H1 (cell line): ENCODE data around the gene UMPS. TPM values are rescaled to one million over a fixed set of nuclear protein-coding genes. Genes with fewer than 3 reads are reported as not detected.

Experiments used
- CTCF ChIA-PET: fragments of 300-600 bp; sonication (Branson Sonifier 250); formaldehyde crosslinking; loops from one replicate; lab custom pipeline; 2021; ENCODE audit not compliant: partially characterized antibody; lab: Charles Lee
- POLR2A ChIA-PET: fragments of 300-600 bp; sonication (Branson Sonifier 250); formaldehyde crosslinking; loops from one replicate; lab custom pipeline; 2021; ENCODE audit warnings: inconsistent platforms; ENCODE audit not compliant: partially characterized antibody; lab: Charles Lee
- DNase-seq, 2 experiments: peaks; one replicate each; pipeline versions ENCODE4 v3.0.0 to v3.0.0-alpha.2; 2010 to 2022; ENCODE audit warnings: low spot score in 2 of 2, low read depth in 1 of 2, mixed read lengths in 1 of 2
- FAIRE-seq: peaks from 2 replicates; lab custom pipeline; 2011; peaks lifted over from hg19 to GRCh38; lab: Jason Lieb, UNC
- H2AFZ ChIP-seq: 2 replicates; pipeline ENCODE4 v1.8.1; 2012; ENCODE audit warnings: low read length, inconsistent platforms
- H2AK5ac ChIP-seq: 2 replicates; pipeline ENCODE4 v1.6.1; 2013; ENCODE audit warnings: low read depth, low read length
- H2BK120ac ChIP-seq: replicated peaks from 2 replicates; pipeline ENCODE3; 2013; ENCODE audit warnings: low read depth, low read length, inconsistent platforms
- H2BK12ac ChIP-seq: 2 replicates; pipeline ENCODE4 v1.6.1; 2013; ENCODE audit warnings: low read depth, low read length
- H2BK15ac ChIP-seq: 2 replicates; pipeline ENCODE4 v1.6.1; 2013; ENCODE audit warnings: low read length
- H2BK20ac ChIP-seq: 2 replicates; pipeline ENCODE4 v1.6.1; 2013; ENCODE audit warnings: low read length
- H2BK5ac ChIP-seq: 2 replicates; pipeline ENCODE4 v1.6.1; 2013; ENCODE audit warnings: low read depth, low read length
- H3K14ac ChIP-seq: 2 replicates; pipeline ENCODE4 v1.6.1; 2013; ENCODE audit warnings: inconsistent platforms; ENCODE audit not compliant: insufficient read length
- H3K18ac ChIP-seq: 2 replicates; pipeline ENCODE4 v1.6.1; 2013; ENCODE audit warnings: low read length; ENCODE audit errors: extremely low read depth
- H3K23ac ChIP-seq: 2 replicates; pipeline ENCODE4 v1.6.1; 2013; ENCODE audit warnings: inconsistent platforms; ENCODE audit not compliant: insufficient read length
- H3K23me2 ChIP-seq: 2 replicates; pipeline ENCODE4 v1.6.1; 2013; ENCODE audit warnings: low read depth, low read length
- H3K27ac ChIP-seq: 2 replicates; pipeline ENCODE4 v1.6.1; 2011; ENCODE audit warnings: low read depth, low read length, inconsistent platforms
- H3K27me3 ChIP-seq, 4 experiments: replicated peaks in 1 of 4; 1 replicate in 1 of 4; 2 replicates in 3 of 4; pipeline versions ENCODE4 v1.6.1 to v1.8.1; 2011 to 2013; ENCODE audit warnings: low read length in 3 of 4, mild to moderate bottlenecking in 3 of 4, inconsistent platforms in 2 of 4, mixed read lengths in 2 of 4, moderate library complexity in 1 of 4; ENCODE audit not compliant: control insufficient read depth in 3 of 4, insufficient read depth in 3 of 4; ENCODE audit errors: extremely low read depth in 1 of 4
- H3K36me3 ChIP-seq, 4 experiments: 2 replicates each; pipeline versions ENCODE4 v1.6.1 to v1.8.1; 2011 to 2013; ENCODE audit warnings: mild to moderate bottlenecking in 4 of 4, low read length in 3 of 4, moderate library complexity in 2 of 4, control low read depth in 1 of 4, inconsistent platforms in 1 of 4; ENCODE audit not compliant: insufficient read depth in 4 of 4, control insufficient read depth in 2 of 4
- H3K4ac ChIP-seq: replicated peaks from 2 replicates; pipeline ENCODE3; 2013; ENCODE audit warnings: low read length, low read depth, mixed read lengths, inconsistent platforms; ENCODE audit not compliant: insufficient read length
- H3K4me1 ChIP-seq, 4 experiments: replicated peaks in 1 of 4; 1 replicate in 1 of 4; 2 replicates in 3 of 4; pipeline versions ENCODE4 v1.6.1 to v1.8.1; 2011 to 2013; ENCODE audit warnings: low read length in 3 of 4, inconsistent platforms in 2 of 4, mixed read lengths in 1 of 4; ENCODE audit not compliant: insufficient read depth in 4 of 4, control insufficient read depth in 3 of 4
- H3K4me2 ChIP-seq, 2 experiments: 2 replicates each; pipeline versions ENCODE4 v1.6.1 to v1.8.1; 2011 to 2013; ENCODE audit warnings: low read depth in 2 of 2, low read length in 2 of 2, control low read depth in 1 of 2, inconsistent platforms in 1 of 2, mild to moderate bottlenecking in 1 of 2; ENCODE audit not compliant: insufficient read depth in 1 of 2
- H3K4me3 ChIP-seq, 4 experiments: fragments of 200-600, 300-600 bp in 1 of 4; sonication (generic), shearing (Covaris generic), sonication (Bioruptor Twin) in 1 of 4; 2 replicates each; pipeline versions ENCODE4 v1.5.1 to v1.8.1; 2011 to 2016; ENCODE audit warnings: low read length in 4 of 4, low read depth in 3 of 4, control low read depth in 2 of 4, inconsistent platforms in 2 of 4, mild to moderate bottlenecking in 2 of 4, mixed read lengths in 1 of 4, moderate library complexity in 1 of 4; ENCODE audit not compliant: insufficient read depth in 2 of 4; ENCODE audit errors: extremely low read depth in 1 of 4
- H3K56ac ChIP-seq: replicated peaks from 2 replicates; pipeline ENCODE3; 2013; ENCODE audit warnings: low read depth, mild to moderate bottlenecking, mixed read lengths, low read length, inconsistent platforms; ENCODE audit not compliant: insufficient read length
- H3K79me1 ChIP-seq: 2 replicates; pipeline ENCODE4 v1.6.1; 2013; ENCODE audit warnings: low read depth, low read length, control low read depth
- H3K79me2 ChIP-seq, 2 experiments: 2 replicates each; pipeline versions ENCODE4 v1.6.1 to v1.8.1; 2012 to 2013; ENCODE audit warnings: low read length in 2 of 2, mild to moderate bottlenecking in 2 of 2, inconsistent platforms in 1 of 2; ENCODE audit not compliant: insufficient read depth in 2 of 2, control insufficient read depth in 1 of 2
- H3K9ac ChIP-seq, 4 experiments: replicated peaks in 1 of 4; 1 replicate in 1 of 4; 2 replicates in 3 of 4; pipeline versions ENCODE4 v1.6.1 to v1.8.1; 2011 to 2013; ENCODE audit warnings: low read depth in 3 of 4, low read length in 3 of 4, control low read depth in 2 of 4, mild to moderate bottlenecking in 2 of 4, moderate library complexity in 2 of 4, inconsistent platforms in 1 of 4; ENCODE audit errors: extremely low read depth in 1 of 4
- H3K9me3 ChIP-seq, 2 experiments: 2 replicates each; pipeline versions ENCODE4 v1.6.1 to v1.8.1; 2012 to 2013; ENCODE audit warnings: mild to moderate bottlenecking in 2 of 2, moderate library complexity in 2 of 2, control low read depth in 1 of 2, inconsistent platforms in 1 of 2, low read depth in 1 of 2, low read length in 1 of 2, mixed read lengths in 1 of 2; ENCODE audit not compliant: insufficient read depth in 2 of 2
- H4K20me1 ChIP-seq, 2 experiments: replicated peaks in 1 of 2; 2 replicates each; pipeline versions ENCODE3 to v1.8.1; 2011 to 2013; ENCODE audit warnings: inconsistent platforms in 2 of 2, low read length in 2 of 2, mild to moderate bottlenecking in 1 of 2; ENCODE audit not compliant: insufficient read depth in 2 of 2, control insufficient read depth in 1 of 2
- H4K5ac ChIP-seq: 2 replicates; pipeline ENCODE4 v1.6.1; 2013; ENCODE audit warnings: low read length, low read depth, mixed read lengths, inconsistent platforms; ENCODE audit not compliant: insufficient read length
- H4K8ac ChIP-seq: 2 replicates; pipeline ENCODE4 v1.8.0; 2013; ENCODE audit warnings: mild to moderate bottlenecking, moderate library complexity, low read length, inconsistent platforms; ENCODE audit not compliant: insufficient read depth; ENCODE audit errors: extremely low read depth
- H4K91ac ChIP-seq: replicated peaks from 2 replicates; pipeline ENCODE3; 2013; ENCODE audit warnings: low read length, mixed read lengths, inconsistent platforms; ENCODE audit not compliant: insufficient read length
- BCL11A ChIP-seq, 2 experiments: IDR thresholded peaks; one replicate each; pipeline ENCODE4 v1.6.1; 2011; ENCODE audit warnings: low read depth in 2 of 2, low read length in 2 of 2, mild to moderate bottlenecking in 2 of 2
- HDAC2 ChIP-seq, 2 experiments: fragments of 300-600 bp in 1 of 2; sonication (generic) in 1 of 2; IDR thresholded peaks; 2 replicates each; pipeline ENCODE4 v1.6.1; 2011 to 2012; ENCODE audit warnings: low read depth in 2 of 2, low read length in 2 of 2, mild to moderate bottlenecking in 2 of 2, moderate library complexity in 2 of 2, borderline replicate concordance in 1 of 2, inconsistent platforms in 1 of 2
- KDM1A ChIP-seq: fragments of 200-600, 300-600 bp; sonication (generic); IDR thresholded peaks from 2 replicates; pipeline ENCODE4 v1.7.1; 2016; ENCODE audit warnings: mild to moderate bottlenecking, low read length, borderline replicate concordance
- MAFK ChIP-seq: IDR thresholded peaks from 2 replicates; pipeline ENCODE4 v1.6.1; 2012; ENCODE audit warnings: low read depth, mild to moderate bottlenecking, improper control_type of control experiment, low read length
- PHF8 ChIP-seq: fragments of 200-600 bp; sonication (generic); conservative IDR thresholded peaks from 2 replicates; pipeline ENCODE4 v1.7.1; 2012; ENCODE audit warnings: low read depth, mild to moderate bottlenecking, inconsistent platforms, low read length, moderate library complexity
- POLR2AphosphoS5 ChIP-seq: IDR thresholded peaks from 2 replicates; pipeline ENCODE4 v1.6.1; 2011; ENCODE audit warnings: low read depth, low read length
- SIN3A ChIP-seq, 2 experiments: IDR thresholded peaks in 1 of 2; conservative IDR thresholded peaks in 1 of 2; 2 replicates each; pipeline ENCODE4 v1.6.1; 2011 to 2012; ENCODE audit warnings: low read length in 2 of 2, improper control_type of control experiment in 1 of 2, low read depth in 1 of 2, mild to moderate bottlenecking in 1 of 2
- TAF1 ChIP-seq: IDR thresholded peaks from 2 replicates; pipeline ENCODE4 v1.6.1; 2011; ENCODE audit warnings: mild to moderate bottlenecking, low read depth, low read length
- YY1 ChIP-seq: IDR thresholded peaks from 2 replicates; pipeline ENCODE4 v1.6.1; 2011; ENCODE audit warnings: low read depth, mild to moderate bottlenecking, low read length
- ZNF274 ChIP-seq: IDR thresholded peaks from 2 replicates; pipeline ENCODE4 v1.7.0; 2012; ENCODE audit warnings: low read length, borderline replicate concordance; ENCODE audit errors: extremely low read depth
- WGBS, 2 experiments: shearing (Covaris generic) in 1 of 2; methylation state at CpG; one replicate each; pipeline versions ENCODE4 v1.1.6 to v1.1.7; 2013 to 2015; ENCODE audit warnings: low lambda C conversion rate in 2 of 2, mixed read lengths in 2 of 2, inconsistent platforms in 1 of 2, low coverage in 1 of 2, missing lambda C conversion rate in 1 of 2; ENCODE audit not compliant: insufficient replicate concordance in 2 of 2, insufficient coverage in 1 of 2, insufficient read length in 1 of 2; ENCODE audit errors: extremely low coverage in 1 of 2, missing lambda C conversion rate in 1 of 2; 5-methylcytosine and 5-hydroxymethylcytosine counted together
- polyA plus RNA-seq, 7 experiments: library from polyadenylated mRNA; depleted of rRNA in 3 of 7; stranded (reverse) in 5 of 7; unstranded in 2 of 7; fragments of >200 nt in 5 of 7; fragments of 200-250 nt in 2 of 7; gene quantifications; 1 replicate in 5 of 7; 2 replicates in 1 of 7; 4 replicates in 1 of 7; pipeline versions ENCODE4 v1.2.1 to v1.2.3, GENCODE V29; 2011 to 2013; ENCODE audit warnings: missing spikeins in 2 of 7, mixed read lengths in 2 of 7
- total RNA-seq: library from RNA; stranded (reverse); fragmentation: NEBNext Ultra II Directional; extraction: Animal tissue kit (Norgen Biotek cat#: 25700); gene quantifications from 2 replicates; pipeline ENCODE4 v1.2.1, GENCODE V29; 2021
- TF ChIP-seq, protein P1 (sequence below), 3 experiments: IDR thresholded peaks; 1 replicate in 2 of 3; 2 replicates in 1 of 3; pipeline versions ENCODE4 v1.5.1 to v1.6.1; 2011; ENCODE audit warnings: low read length in 3 of 3, mild to moderate bottlenecking in 3 of 3, inconsistent platforms in 2 of 3, low read depth in 1 of 3, moderate library complexity in 1 of 3; ENCODE audit not compliant: insufficient read depth in 1 of 3; ENCODE audit errors: control extremely low read depth in 1 of 3

The UMPS gene
- total and polyA plus RNA-seq, 2 of the 8 experiments (the other 6 are each of a cell fraction or from before 2014, with no cell fraction given), result 32.8 to 59.0 TPM

GRCh38 chr3:124697302-124697701, 33.0 kb upstream of the UMPS start:
- H2AK5ac ChIP-seq, result no peak overlapping the region
- no peaks in the 10 kb centered on the region for H3K23me2 ChIP-seq
- H3K27ac ChIP-seq, result no peak overlapping the region
- no peaks in the 10 kb centered on the region for H3K79me2 ChIP-seq
- H2BK12ac ChIP-seq, result no peak overlapping the region
- WGBS, 2 experiments, result 89% methylated on average over 4 of the region's 4 CpGs; no CpG with 5 or more reads in 1 of the 2 experiments
- H4K91ac ChIP-seq, result no peak overlapping the region
- no peak overlapping the region for H3K23ac ChIP-seq
- FAIRE-seq (no peak), DNase-seq (no peak)
- no peak overlapping the region for H3K4me3 ChIP-seq
- no peak overlapping the region for H3K4ac ChIP-seq
- H3K79me1 ChIP-seq, result no peaks in the 10 kb centered on the region
- H3K56ac ChIP-seq, result no peak overlapping the region
- no peak overlapping the region for H2AFZ ChIP-seq
- H4K20me1 ChIP-seq, result no peaks in the 10 kb centered on the region
- no peak overlapping the region for H3K9ac ChIP-seq
- H3K36me3 ChIP-seq, result no peaks in the 10 kb centered on the region
- ChIA-PET CTCF (interaction anchor here (1.2 to 1.4 kb wide), 2 partner anchors 63 to 132 kb away, joined by 4 to 5 read pairs; no protein-coding TSS in a partner anchor), POLR2A (interaction anchor here (0.7 kb wide), 1 partner anchor 33 kb away, joined by 3 read pairs; the partner anchor contains the start of gene UMPS)
- H3K27me3 ChIP-seq, result no peaks in the 10 kb centered on the region
- no peak overlapping the region for H4K5ac ChIP-seq
- no peak overlapping the region for H3K4me2 ChIP-seq
- no peak overlapping the region for H2BK5ac ChIP-seq
- H4K8ac ChIP-seq, result no peak overlapping the region
- H3K9me3 ChIP-seq, result no peaks in the 10 kb centered on the region
- H2BK120ac ChIP-seq, result no peak overlapping the region
- no peak overlapping the region for H3K14ac ChIP-seq
- H3K18ac ChIP-seq, result no peak overlapping the region
- H3K4me1 ChIP-seq, result no peaks in the 10 kb centered on the region
- no peak overlapping the region for H2BK15ac ChIP-seq
- no peak overlapping the region for H2BK20ac ChIP-seq
- TF ChIP-seq YY1 (no peak), ZNF274 (no peak), SIN3A (conservative IDR thresholded peaks at IDR 0.05 in 1 of 2, IDR thresholded peaks at IDR 0.05 in 1 of 2; ENCODE audit: low read depth in 1 of 2, low read length in 2 of 2) (no peak), PHF8 (no peak), MAFK (no peak), BCL11A (IDR thresholded peaks at IDR 0.05; ENCODE audit: low read depth in 2 of 2, low read length in 2 of 2) (no peak), POLR2AphosphoS5 (no peak), HDAC2 (IDR thresholded peaks at IDR 0.05; ENCODE audit: borderline replicate concordance in 1 of 2, low read depth in 2 of 2, low read length in 2 of 2) (no peak), TAF1 (no peak), KDM1A (no peak)
- TF ChIP-seq, protein P1, sequence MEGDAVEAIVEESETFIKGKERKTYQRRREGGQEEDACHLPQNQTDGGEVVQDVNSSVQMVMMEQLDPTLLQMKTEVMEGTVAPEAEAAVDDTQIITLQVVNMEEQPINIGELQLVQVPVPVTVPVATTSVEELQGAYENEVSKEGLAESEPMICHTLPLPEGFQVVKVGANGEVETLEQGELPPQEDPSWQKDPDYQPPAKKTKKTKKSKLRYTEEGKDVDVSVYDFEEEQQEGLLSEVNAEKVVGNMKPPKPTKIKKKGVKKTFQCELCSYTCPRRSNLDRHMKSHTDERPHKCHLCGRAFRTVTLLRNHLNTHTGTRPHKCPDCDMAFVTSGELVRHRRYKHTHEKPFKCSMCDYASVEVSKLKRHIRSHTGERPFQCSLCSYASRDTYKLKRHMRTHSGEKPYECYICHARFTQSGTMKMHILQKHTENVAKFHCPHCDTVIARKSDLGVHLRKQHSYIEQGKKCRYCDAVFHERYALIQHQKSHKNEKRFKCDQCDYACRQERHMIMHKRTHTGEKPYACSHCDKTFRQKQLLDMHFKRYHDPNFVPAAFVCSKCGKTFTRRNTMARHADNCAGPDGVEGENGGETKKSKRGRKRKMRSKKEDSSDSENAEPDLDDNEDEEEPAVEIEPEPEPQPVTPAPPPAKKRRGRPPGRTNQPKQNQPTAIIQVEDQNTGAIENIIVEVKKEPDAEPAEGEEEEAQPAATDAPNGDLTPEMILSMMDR (IDR thresholded peaks at IDR 0.05; ENCODE audit: control extremely low read depth in 1 of 3, insufficient read depth in 1 of 3, low read depth in 1 of 3, low read length in 3 of 3), result no peak
